CD14-positive monocyte (primary cell): ENCODE measurements around the gene AMER3. TPM values are rescaled to one million over a fixed set of nuclear protein-coding genes. Genes with fewer than 3 reads are reported as not detected.

Experiments used
- DNase-seq, 3 donors: peaks; one replicate each; pipeline ENCODE4 v3.0.0-alpha.2; 2011 to 2022
- H2AFZ ChIP-seq: 2 replicates; pipeline ENCODE4 v1.6.0; 2012; ENCODE audit warnings: mild to moderate bottlenecking, low read depth, low read length, inconsistent platforms; ENCODE audit not compliant: insufficient read depth, poor library complexity, severe bottlenecking
- H3K27ac ChIP-seq, 2 donors: 1 replicate in 1 of 2; 2 replicates in 1 of 2; pipeline ENCODE4 v1.5.1; 2012 to 2013; ENCODE audit warnings: low read length in 2 of 2, control low read depth in 1 of 2, inconsistent platforms in 1 of 2, low read depth in 1 of 2, mild to moderate bottlenecking in 1 of 2
- H3K27me3 ChIP-seq, 2 donors: one replicate each; pipeline versions ENCODE4 v1.6.0 to v1.6.1; 2011 to 2013; ENCODE audit warnings: low read length in 2 of 2; ENCODE audit not compliant: control insufficient read depth in 2 of 2, insufficient read depth in 2 of 2
- H3K36me3 ChIP-seq, 2 donors: replicated peaks in 1 of 2; 1 replicate in 1 of 2; 2 replicates in 1 of 2; pipeline versions ENCODE4 v1.5.1 to v1.6.1; 2012 to 2013; ENCODE audit warnings: low read length in 2 of 2, control low read depth in 1 of 2, inconsistent platforms in 1 of 2, mild to moderate bottlenecking in 1 of 2; ENCODE audit not compliant: insufficient read depth in 2 of 2, control insufficient read depth in 1 of 2
- H3K4me1 ChIP-seq, 2 donors: 1 replicate in 1 of 2; 2 replicates in 1 of 2; pipeline versions ENCODE4 v1.5.1 to v1.6.1; 2012 to 2013; ENCODE audit warnings: low read length in 2 of 2, control low read depth in 1 of 2, inconsistent platforms in 1 of 2, mild to moderate bottlenecking in 1 of 2, moderate library complexity in 1 of 2; ENCODE audit not compliant: insufficient read depth in 2 of 2, control insufficient read depth in 1 of 2
- H3K4me2 ChIP-seq: replicated peaks from 2 replicates; pipeline ENCODE3; 2012; ENCODE audit warnings: low read length, moderate library complexity, mild to moderate bottlenecking; ENCODE audit not compliant: poor library complexity, severe bottlenecking; ENCODE audit errors: extremely low read depth
- H3K4me3 ChIP-seq, 3 experiments: fragments of 200-600 bp in 1 of 3; sonication (generic) in 1 of 3; replicated peaks in 1 of 3; 1 replicate in 2 of 3; 2 replicates in 1 of 3; pipeline ENCODE4 v1.5.1; 2011 to 2013; ENCODE audit warnings: low read length in 3 of 3, mild to moderate bottlenecking in 3 of 3, control low read depth in 2 of 3, low read depth in 2 of 3, inconsistent platforms in 1 of 3, moderate library complexity in 1 of 3
- H3K79me2 ChIP-seq: 2 replicates; pipeline ENCODE4 v1.6.0; 2012; ENCODE audit warnings: mild to moderate bottlenecking, control low read depth, inconsistent platforms, low read length, moderate library complexity; ENCODE audit not compliant: insufficient read depth
- H3K9ac ChIP-seq: 2 replicates; pipeline ENCODE4 v1.6.0; 2017; ENCODE audit warnings: low read length, mild to moderate bottlenecking; ENCODE audit not compliant: insufficient read depth, poor library complexity, severe bottlenecking
- H3K9me3 ChIP-seq, 2 donors: replicated peaks in 1 of 2; 1 replicate in 1 of 2; 2 replicates in 1 of 2; pipeline versions ENCODE4 v1.5.1 to v1.6.1; 2012 to 2013; ENCODE audit warnings: low read length in 2 of 2, control low read depth in 1 of 2; ENCODE audit not compliant: control insufficient read depth in 1 of 2, insufficient read depth in 1 of 2
- H4K20me1 ChIP-seq: 2 replicates; pipeline ENCODE4 v1.6.0; 2012; ENCODE audit warnings: mild to moderate bottlenecking, low read length, control low read depth, moderate library complexity; ENCODE audit not compliant: insufficient read depth
- H3K27ac Mint-ChIP-seq, 7 donors: one replicate each; pipeline ENCODE4 v1.8.0; 2020; ENCODE audit warnings: mild to moderate bottlenecking in 7 of 7, mixed read lengths in 7 of 7, moderate library complexity in 6 of 7, inconsistent platforms in 2 of 7
- H3K27me3 Mint-ChIP-seq, 3 donors: one replicate each; pipeline ENCODE4 v1.8.0; 2021 to 2022; ENCODE audit warnings: low read depth in 3 of 3, mild to moderate bottlenecking in 3 of 3, mixed read lengths in 3 of 3, moderate library complexity in 3 of 3, inconsistent platforms in 1 of 3
- H3K36me3 Mint-ChIP-seq, 2 donors: one replicate each; pipeline ENCODE4 v1.8.0; 2020; ENCODE audit warnings: mixed read lengths in 2 of 2, inconsistent platforms in 1 of 2, mild to moderate bottlenecking in 1 of 2
- H3K4me1 Mint-ChIP-seq: one replicate; pipeline ENCODE4 v1.8.0; 2020; ENCODE audit warnings: mild to moderate bottlenecking, mixed read lengths
- H3K4me3 Mint-ChIP-seq, 2 donors: one replicate each; pipeline ENCODE4 v1.8.0; 2020; ENCODE audit warnings: mild to moderate bottlenecking in 2 of 2, mixed read lengths in 2 of 2, moderate library complexity in 1 of 2
- H3K9me3 Mint-ChIP-seq, 7 donors: one replicate each; pipeline ENCODE4 v1.8.0; 2020 to 2022; ENCODE audit warnings: mixed read lengths in 7 of 7, mild to moderate bottlenecking in 6 of 7, moderate library complexity in 6 of 7, inconsistent platforms in 2 of 7
- WGBS: methylation state at CpG from one replicate; pipeline ENCODE4 v1.1.5; 2013; ENCODE audit warnings: missing lambda C conversion rate; ENCODE audit not compliant: insufficient coverage; 5-methylcytosine and 5-hydroxymethylcytosine counted together
- intact Hi-C, 2 donors: fragments of 100-400 bp; cut with micrococcal nuclease; formaldehyde crosslinking; loops; one replicate each; pipeline versions ENCODE4 v1.15.0 to v1.15.1; 2023
- polyA plus RNA-seq, 3 donors: library from polyadenylated mRNA; depleted of rRNA in 1 of 3; unstranded in 2 of 3; stranded (reverse) in 1 of 3; fragments of 300-500 nt in 2 of 3; fragments of >200 nt in 1 of 3; fragmentation: Illumina TruSeq in 2 of 3; gene quantifications; 1 replicate in 2 of 3; 2 replicates in 1 of 3; pipeline ENCODE4 v1.2.3, GENCODE V29; 2012 to 2021
- TF ChIP-seq, protein P1 (sequence below): fragments of 200-600 bp; IDR thresholded peaks from one replicate; pipeline ENCODE4 v1.8.0; 2022; ENCODE audit warnings: antibody characterized with exemption, mild to moderate bottlenecking

AMER3 gene
- polyA plus RNA-seq, 3 donors, result not detected

DNA sequence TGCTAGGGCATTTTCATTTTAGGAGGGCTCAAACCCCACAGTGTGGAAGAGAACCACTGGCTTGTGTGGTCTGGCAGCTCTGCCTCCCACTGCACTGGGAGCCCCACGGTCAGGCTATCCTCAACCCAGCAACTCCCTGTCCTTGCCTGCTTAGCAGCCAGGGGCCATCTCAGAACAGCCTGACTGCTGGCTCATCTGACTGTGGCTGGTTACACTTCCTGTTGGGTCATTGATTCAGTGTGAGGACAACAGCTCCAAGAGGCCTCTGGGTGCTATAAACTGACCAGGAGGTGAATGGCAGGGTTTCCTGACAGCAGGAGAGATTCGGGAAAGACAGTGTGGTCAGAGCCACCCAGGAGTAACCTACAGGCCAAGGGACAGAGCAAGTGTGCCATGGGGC lies 40.1 kb downstream of the AMER3 start:
- H3K27ac Mint-ChIP-seq, result no peak overlapping the region
- H3K4me3 Mint-ChIP-seq, result no peak overlapping the region
- Histone ChIP-seq H3K27ac (no peak overlapping the region), H3K9ac (no peak overlapping the region), H4K20me1 (no peaks in the 10 kb centered on the region), H3K4me2 (no peak overlapping the region), H3K4me3 (no peak overlapping the region), H3K4me1 (peaks cover 7 to 18% of the 10 kb centered on the region in 2 donors), H3K27me3 (peaks cover 3 to 23% of the 10 kb centered on the region in 2 donors), H3K9me3 (no peaks in the 10 kb centered on the region), H3K36me3 (no peaks in the 10 kb centered on the region), H2AFZ (no peak overlapping the region), H3K79me2 (no peaks in the 10 kb centered on the region)
- H3K27me3 Mint-ChIP-seq, result peaks cover 13 to 33% (median 23%) of the 10 kb centered on the region in 3 donors
- no peak for DNase-seq
- TF ChIP-seq, protein P1, sequence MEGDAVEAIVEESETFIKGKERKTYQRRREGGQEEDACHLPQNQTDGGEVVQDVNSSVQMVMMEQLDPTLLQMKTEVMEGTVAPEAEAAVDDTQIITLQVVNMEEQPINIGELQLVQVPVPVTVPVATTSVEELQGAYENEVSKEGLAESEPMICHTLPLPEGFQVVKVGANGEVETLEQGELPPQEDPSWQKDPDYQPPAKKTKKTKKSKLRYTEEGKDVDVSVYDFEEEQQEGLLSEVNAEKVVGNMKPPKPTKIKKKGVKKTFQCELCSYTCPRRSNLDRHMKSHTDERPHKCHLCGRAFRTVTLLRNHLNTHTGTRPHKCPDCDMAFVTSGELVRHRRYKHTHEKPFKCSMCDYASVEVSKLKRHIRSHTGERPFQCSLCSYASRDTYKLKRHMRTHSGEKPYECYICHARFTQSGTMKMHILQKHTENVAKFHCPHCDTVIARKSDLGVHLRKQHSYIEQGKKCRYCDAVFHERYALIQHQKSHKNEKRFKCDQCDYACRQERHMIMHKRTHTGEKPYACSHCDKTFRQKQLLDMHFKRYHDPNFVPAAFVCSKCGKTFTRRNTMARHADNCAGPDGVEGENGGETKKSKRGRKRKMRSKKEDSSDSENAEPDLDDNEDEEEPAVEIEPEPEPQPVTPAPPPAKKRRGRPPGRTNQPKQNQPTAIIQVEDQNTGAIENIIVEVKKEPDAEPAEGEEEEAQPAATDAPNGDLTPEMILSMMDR, result no peak
- WGBS, result 65% methylated on average over 2 of the region's 2 CpGs
- H3K4me1 Mint-ChIP-seq, result peaks cover 8% of the 10 kb centered on the region
- intact Hi-C loops, result loop anchor here in 1 of 2 donors (5.0 kb wide), 2 partner anchors 77 to 122 kb away; no protein-coding TSS in a partner anchor
- no peaks in the 10 kb centered on the region for H3K36me3 Mint-ChIP-seq
- H3K9me3 Mint-ChIP-seq, result peaks cover 0 to 3% (median 0%) of the 10 kb centered on the region in 7 donors

- no peak overlapping the region for H3K27ac ChIP-seq
- H3K36me3 Mint-ChIP-seq, result no peaks in the 10 kb centered on the region
- peaks cover 13 to 33% (median 22%) of the 10 kb centered on the region in 3 donors for H3K27me3 Mint-ChIP-seq
- no peak overlapping the region for H3K9ac ChIP-seq
- intact Hi-C loops, result loop anchor here in 1 of 2 donors (5.0 kb wide), 2 partner anchors 76 to 121 kb away; no protein-coding TSS in a partner anchor
- H3K36me3 ChIP-seq, result no peaks in the 10 kb centered on the region
- TF ChIP-seq, protein P1, result no peak
- H2AFZ ChIP-seq, result no peak overlapping the region
- H3K4me1 Mint-ChIP-seq, result peaks cover 8% of the 10 kb centered on the region
- no peak for DNase-seq
- H3K4me2 ChIP-seq, result no peak overlapping the region
- no peak overlapping the region for H3K4me3 ChIP-seq
- H4K20me1 ChIP-seq, result no peaks in the 10 kb centered on the region
- H3K79me2 ChIP-seq, result no peaks in the 10 kb centered on the region
- H3K27ac Mint-ChIP-seq, result no peak overlapping the region
- H3K4me3 Mint-ChIP-seq, result no peak overlapping the region
- peaks cover 0 to 3% (median 0%) of the 10 kb centered on the region in 7 donors for H3K9me3 Mint-ChIP-seq
- no peaks in the 10 kb centered on the region for H3K9me3 ChIP-seq
- peaks cover 7 to 18% of the 10 kb centered on the region in 2 donors for H3K4me1 ChIP-seq
- 39% methylated on average over 2 of the region's 3 CpGs for WGBS
- peaks cover 3 to 23% of the 10 kb centered on the region in 2 donors for H3K27me3 ChIP-seq
Observed at GRCh38 chr2:130796290-130796689, 41.0 kb downstream of the AMER3 start.
